Measurements from ENCODE around the gene NEURL1. TPM values are rescaled to one million over a fixed set of nuclear protein-coding genes. Genes with fewer than 3 reads are reported as not detected.
"Not testable (repeated sequence)": the region's sequence is repeated elsewhere in the genome, so short reads cannot be mapped to it uniquely, and the experiment has no call there.

Gene NEURL1
- total RNA-seq, 1 donor from 2014 or later, result 0.05 TPM

- DNase-seq (ENCODE audit: missing footprints); intact Hi-C loops (cut with DNase I); ATAC-seq: not testable (repeated sequence)
Observed at GRCh38 chr10:103486635-103487409, 6.7 kb upstream of the NEURL1 start.

GRCh38 chr10:103487410-103487708 lies 6.1 kb upstream of the NEURL1 start:
- DNase-seq (ENCODE audit: missing footprints) (no peak), ATAC-seq (no peak)
- intact Hi-C loops (cut with DNase I), result no loop called here

GRCh38 chr10:103490986-103491314 lies 2.6 kb upstream of the NEURL1 start:
- ATAC-seq, result no peak

GRCh38 chr10:103491729-103492364 lies 1.7 kb upstream of the NEURL1 start:
- no peak for DNase-seq (ENCODE audit: missing footprints)
- ATAC-seq, result no peak
- intact Hi-C loops (cut with DNase I), result no loop called here

More at GRCh38 chr10:103490986-103491314, 2.6 kb upstream of the NEURL1 start:
- intact Hi-C loops (cut with DNase I), result no loop called here
- no peak for DNase-seq (ENCODE audit: missing footprints)

- DNase-seq (ENCODE audit: missing footprints) (no peak), ATAC-seq (no peak)
- intact Hi-C loops (cut with DNase I), result no loop called here
Observed at GRCh38 chr10:103492655-103493261, 747 bp upstream of the NEURL1 start.

GRCh38 chr10:103493916-103494877 lies 692 bp downstream of the NEURL1 start:
- DNase-seq (ENCODE audit: missing footprints), result no peak
- intact Hi-C loops (cut with DNase I), result no loop called here
- peak; percentile 21 for ATAC-seq

- ATAC-seq, result no peak
- intact Hi-C loops (cut with DNase I), result no loop called here
- DNase-seq (ENCODE audit: missing footprints), result no peak
Observed at GRCh38 chr10:103495321-103495720, 1.8 kb downstream of the NEURL1 start.

- DNase-seq (ENCODE audit: missing footprints) (no peak), ATAC-seq (no peak)
- intact Hi-C loops (cut with DNase I), result no loop called here
Observed at GRCh38 chr10:103497161-103497915, 3.8 kb downstream of the NEURL1 start.

- ATAC-seq (no peak), DNase-seq (ENCODE audit: missing footprints) (no peak)
- intact Hi-C loops (cut with DNase I), result no loop called here
Observed at GRCh38 chr10:103498936-103499638, 5.6 kb downstream of the NEURL1 start.

GRCh38 chr10:103499881-103500280 lies 6.4 kb downstream of the NEURL1 start:
- DNase-seq (ENCODE audit: missing footprints) (no peak), ATAC-seq (no peak)
- intact Hi-C loops (cut with DNase I), result no loop called here

GRCh38 chr10:103500481-103500880 lies 7.0 kb downstream of the NEURL1 start:
- DNase-seq (ENCODE audit: missing footprints), result no peak
- intact Hi-C loops (cut with DNase I), result no loop called here
- ATAC-seq, result no peak

GRCh38 chr10:103501186-103501585 lies 7.7 kb downstream of the NEURL1 start:
- intact Hi-C loops (cut with DNase I), result no loop called here
- no peak for DNase-seq (ENCODE audit: missing footprints)
- ATAC-seq, result no peak

- DNase-seq (ENCODE audit: missing footprints) (no peak), ATAC-seq (no peak)
- intact Hi-C loops (cut with DNase I), result no loop called here
Observed at GRCh38 chr10:103502849-103503660, 9.6 kb downstream of the NEURL1 start.

- ATAC-seq; intact Hi-C loops (cut with DNase I); DNase-seq (ENCODE audit: missing footprints): not testable (repeated sequence)
Observed at GRCh38 chr10:103503777-103504176, 10.3 kb downstream of the NEURL1 start.

- intact Hi-C loops (cut with DNase I), result no loop called here
- peak; percentile 30 for ATAC-seq
- DNase-seq (ENCODE audit: missing footprints), result no peak
Observed at GRCh38 chr10:103504181-103504783, 10.8 kb downstream of the NEURL1 start.

- DNase-seq (ENCODE audit: missing footprints) (no peak), ATAC-seq (no peak)
- intact Hi-C loops (cut with DNase I), result no loop called here
Observed at GRCh38 chr10:103506061-103506460, 12.6 kb downstream of the NEURL1 start.

Measured in Right ventricle myocardium inferior (tissue), 1 donor.